Neutrophil (primary cell): ENCODE results near the gene MDGA2.

Source experiments
- H3K27ac ChIP-seq: fragments of 200-600 bp; sonication (generic); 2 replicates; pipeline ENCODE4 v1.5.1; 2016; ENCODE audit warnings: mild to moderate bottlenecking, moderate library complexity
- H3K27me3 ChIP-seq: fragments of 200-600 bp; sonication (generic); 2 replicates; pipeline ENCODE4 v1.6.0; 2016; ENCODE audit warnings: mild to moderate bottlenecking
- H3K36me3 ChIP-seq: fragments of 200-600 bp; sonication (generic); 2 replicates; pipeline ENCODE4 v1.5.1; 2017
- H3K4me1 ChIP-seq, 2 experiments: fragments of 200-600 bp in 1 of 2; sonication (generic) in 1 of 2; 1 replicate in 1 of 2; 2 replicates in 1 of 2; pipeline versions ENCODE4 v1.5.1 to v1.6.1; 2013 to 2016; ENCODE audit warnings: low read depth in 1 of 2, low read length in 1 of 2, mild to moderate bottlenecking in 1 of 2, moderate library complexity in 1 of 2; ENCODE audit not compliant: control insufficient read depth in 1 of 2, insufficient read depth in 1 of 2
- H3K4me3 ChIP-seq, 2 experiments: fragments of 200-600 bp in 1 of 2; sonication (generic) in 1 of 2; 1 replicate in 1 of 2; 2 replicates in 1 of 2; pipeline ENCODE4 v1.5.1; 2013 to 2016; ENCODE audit warnings: low read depth in 1 of 2, low read length in 1 of 2, mild to moderate bottlenecking in 1 of 2, moderate library complexity in 1 of 2
- H3K9me3 ChIP-seq: fragments of 200-600 bp; sonication (generic); 2 replicates; pipeline ENCODE4 v1.5.1; 2016
- CTCF ChIP-seq: fragments of 200-600 bp; sonication (generic); IDR thresholded peaks from 2 replicates; pipeline ENCODE4 v1.5.1; 2016; ENCODE audit warnings: antibody characterized with exemption

The MDGA2 gene

GRCh38 chr14:47270715-47271114, 404.7 kb downstream of the MDGA2 start:
- Histone ChIP-seq H3K27ac (no peak overlapping the region), H3K4me1 (no peaks in the 10 kb centered on the region), H3K36me3 (no peaks in the 10 kb centered on the region), H3K27me3 (no peaks in the 10 kb centered on the region), H3K9me3 (no peaks in the 10 kb centered on the region), H3K4me3 (no peak overlapping the region)
- TF ChIP-seq CTCF: no peak

DNA sequence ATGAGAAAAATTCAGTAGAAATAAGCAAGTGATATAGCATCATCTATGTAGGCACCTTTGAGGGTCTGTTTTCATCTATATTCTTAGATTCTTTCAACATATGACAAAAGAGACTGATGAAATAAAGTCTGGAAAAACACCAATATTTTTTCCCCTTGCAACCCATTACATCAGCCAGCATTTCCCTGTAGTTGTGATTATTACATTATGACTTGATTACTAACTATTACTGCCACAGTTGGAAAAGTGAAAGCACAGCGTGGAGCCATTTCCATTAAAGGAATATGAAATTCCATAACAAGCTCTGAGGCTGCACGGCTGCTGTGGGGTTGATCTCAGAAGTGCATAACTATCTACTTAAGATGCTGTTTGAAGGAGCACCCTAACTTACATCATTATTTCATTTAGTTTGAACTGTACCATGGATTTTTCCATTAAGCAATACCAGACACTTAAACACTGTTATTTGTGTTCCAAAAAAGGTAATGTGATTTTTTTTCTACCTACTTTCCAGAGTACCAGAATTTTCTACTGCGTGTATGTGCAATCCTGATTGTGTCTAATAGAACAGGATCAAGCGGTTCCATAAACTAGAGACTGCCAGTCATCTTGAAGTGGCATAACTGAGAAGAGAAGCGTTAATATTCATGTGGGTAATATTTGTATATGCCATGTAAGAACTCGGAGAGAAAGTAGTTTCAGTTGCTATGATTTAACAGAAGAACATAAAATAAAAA, 405.5 kb downstream of the MDGA2 start:
- H3K4me1 ChIP-seq: no peaks in the 10 kb centered on the region
- H3K27me3 ChIP-seq: no peaks in the 10 kb centered on the region
- no peaks in the 10 kb centered on the region for H3K36me3 ChIP-seq
- no peak for TF ChIP-seq CTCF
- H3K27ac ChIP-seq: no peak overlapping the region
- no peak overlapping the region for H3K4me3 ChIP-seq
- no peaks in the 10 kb centered on the region for H3K9me3 ChIP-seq

DNA sequence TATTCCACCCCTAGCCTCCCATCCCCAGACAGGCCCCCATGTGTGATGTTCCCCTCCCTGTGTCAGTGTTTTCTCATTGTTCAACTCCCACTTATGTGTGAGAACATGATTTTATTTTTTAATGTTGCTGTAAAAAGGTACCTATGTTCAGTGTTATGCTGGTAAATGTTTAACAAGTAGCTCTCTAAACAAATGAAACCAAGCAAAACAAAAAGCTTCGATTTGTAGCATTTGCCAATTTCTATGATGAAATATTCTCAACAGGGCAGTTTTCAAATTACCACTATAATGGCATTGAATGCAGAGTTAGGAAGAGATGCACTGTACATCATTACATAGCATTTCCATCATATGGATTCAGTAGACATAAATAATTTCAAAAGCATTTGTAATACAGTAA, 410.6 kb downstream of the MDGA2 start:
- H3K27ac ChIP-seq: no peak overlapping the region
- no peak for TF ChIP-seq CTCF

GRCh38 chr14:47262801-47263200, 412.6 kb downstream of the MDGA2 start:
- Histone ChIP-seq H3K27ac (no peak overlapping the region), H3K4me3 (no peak overlapping the region), H3K36me3 (no peaks in the 10 kb centered on the region), H3K4me1 (no peaks in the 10 kb centered on the region), H3K27me3 (no peaks in the 10 kb centered on the region), H3K9me3 (no peaks in the 10 kb centered on the region)
- TF ChIP-seq CTCF: no peak

More for the DNA sequence above, 410.6 kb downstream of the MDGA2 start:
- Histone ChIP-seq H3K27me3 (no peaks in the 10 kb centered on the region), H3K4me1 (no peaks in the 10 kb centered on the region), H3K9me3 (no peaks in the 10 kb centered on the region), H3K4me3 (no peak overlapping the region), H3K36me3 (no peaks in the 10 kb centered on the region)

DNA sequence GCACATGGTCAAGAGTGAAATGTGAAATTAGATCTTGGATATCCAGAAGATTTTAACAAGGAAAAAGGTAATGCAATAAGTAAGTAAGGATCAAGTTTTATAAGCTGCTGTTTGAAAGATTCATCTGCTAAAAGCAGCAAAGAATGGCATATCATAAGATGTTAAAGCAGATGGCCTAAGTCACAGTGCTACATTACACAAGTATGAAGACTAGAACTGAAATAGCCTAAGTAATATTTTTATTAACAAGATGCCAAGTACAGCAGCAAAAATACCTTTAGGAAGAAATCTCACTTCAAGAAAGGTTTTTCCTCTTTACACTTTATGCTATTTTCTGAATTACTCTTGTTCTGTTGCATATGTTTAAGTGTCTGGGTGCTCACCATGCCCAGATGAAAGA, 414.1 kb downstream of the MDGA2 start:
- Histone ChIP-seq H3K27me3 (no peaks in the 10 kb centered on the region), H3K36me3 (no peaks in the 10 kb centered on the region), H3K27ac (no peak overlapping the region), H3K4me1 (no peaks in the 10 kb centered on the region), H3K9me3 (no peaks in the 10 kb centered on the region), H3K4me3 (no peak overlapping the region)
- no peak for TF ChIP-seq CTCF
